Stimulated activated CD8-positive, alpha-beta memory T cell treated with anti-CD3 and anti-CD28 coated beads, Interleukin-7, amount 100 ng/mL, for 48 hours (primary cell): Measurements from ENCODE around the gene SOX12.

Source experiments
- DNase-seq, 2 donors: peaks; one replicate each; pipeline ENCODE4 v3.0.0-alpha.2; 2020; ENCODE audit warnings: low read depth in 1 of 2; ENCODE audit errors: extremely low read depth in 1 of 2

The SOX12 gene

DNA sequence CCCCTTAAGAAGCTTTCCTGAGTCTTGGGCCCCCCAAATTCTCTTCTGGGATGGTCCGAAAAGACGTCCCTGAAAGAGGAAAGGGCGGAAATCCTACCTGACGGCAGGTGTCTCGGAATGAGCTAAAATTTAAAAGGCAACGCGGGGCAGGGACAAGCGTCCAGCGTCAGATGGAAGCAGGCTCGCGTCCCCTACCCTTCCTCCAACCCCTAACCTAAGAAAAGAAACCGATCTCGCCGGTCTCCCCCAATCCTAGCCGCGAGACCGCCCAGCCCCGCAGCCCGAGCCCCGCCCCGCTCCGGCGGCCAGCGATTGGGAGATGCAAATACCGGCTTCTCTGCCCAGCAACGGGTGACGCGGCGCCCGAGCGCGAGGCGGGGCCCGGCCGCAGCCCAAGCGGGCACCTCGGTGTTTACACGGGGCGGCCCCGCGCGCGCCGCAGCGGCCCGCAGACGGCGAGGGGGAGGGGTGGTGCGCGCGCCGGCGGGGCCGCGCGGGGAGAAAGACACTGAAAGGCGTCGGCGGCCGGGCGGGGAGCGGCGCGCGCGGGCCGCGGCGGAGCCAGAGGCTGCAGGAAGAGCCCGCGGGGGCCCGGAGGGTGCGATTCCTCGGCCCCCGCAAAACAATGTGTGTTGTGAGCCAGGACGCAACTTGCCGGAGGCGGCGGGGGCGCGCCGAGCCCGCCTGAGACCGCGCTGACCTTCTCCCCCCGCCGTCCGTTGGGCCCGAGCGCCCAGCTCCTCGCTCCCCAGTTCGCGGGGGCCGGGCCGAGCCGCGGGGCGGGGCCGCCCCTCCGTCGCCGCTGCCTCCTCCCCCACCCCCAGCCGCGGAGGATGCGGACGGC, at the start of gene SOX12:
TSS of gene SOX12 (plus strand) at position 508 of the 844 bp plus-strand sequence. CDS start 373 bp downstream, outside the sequence.
- peak; percentile 96 for DNase-seq

DNA sequence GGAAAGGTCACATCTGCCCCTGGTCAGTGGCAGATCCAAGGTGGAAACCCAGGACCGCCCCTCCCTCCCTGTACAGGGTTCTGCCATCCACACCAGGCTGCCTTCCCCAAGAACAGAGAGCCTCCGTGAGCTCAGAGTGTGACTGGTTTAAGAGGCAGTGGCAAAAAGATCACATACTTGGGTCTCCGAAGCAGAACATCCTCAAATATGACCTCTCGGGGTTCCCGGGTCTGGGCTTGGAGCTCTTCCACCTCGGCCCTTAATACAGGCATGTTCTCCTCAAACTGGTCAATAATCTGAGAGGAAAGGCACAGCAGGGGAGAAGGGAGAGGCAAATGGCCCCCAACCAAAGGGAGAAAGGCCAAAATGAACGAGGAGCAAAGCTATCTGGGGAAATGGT, 49.6 kb upstream of the SOX12 start:
- DNase-seq = no peak

DNA sequence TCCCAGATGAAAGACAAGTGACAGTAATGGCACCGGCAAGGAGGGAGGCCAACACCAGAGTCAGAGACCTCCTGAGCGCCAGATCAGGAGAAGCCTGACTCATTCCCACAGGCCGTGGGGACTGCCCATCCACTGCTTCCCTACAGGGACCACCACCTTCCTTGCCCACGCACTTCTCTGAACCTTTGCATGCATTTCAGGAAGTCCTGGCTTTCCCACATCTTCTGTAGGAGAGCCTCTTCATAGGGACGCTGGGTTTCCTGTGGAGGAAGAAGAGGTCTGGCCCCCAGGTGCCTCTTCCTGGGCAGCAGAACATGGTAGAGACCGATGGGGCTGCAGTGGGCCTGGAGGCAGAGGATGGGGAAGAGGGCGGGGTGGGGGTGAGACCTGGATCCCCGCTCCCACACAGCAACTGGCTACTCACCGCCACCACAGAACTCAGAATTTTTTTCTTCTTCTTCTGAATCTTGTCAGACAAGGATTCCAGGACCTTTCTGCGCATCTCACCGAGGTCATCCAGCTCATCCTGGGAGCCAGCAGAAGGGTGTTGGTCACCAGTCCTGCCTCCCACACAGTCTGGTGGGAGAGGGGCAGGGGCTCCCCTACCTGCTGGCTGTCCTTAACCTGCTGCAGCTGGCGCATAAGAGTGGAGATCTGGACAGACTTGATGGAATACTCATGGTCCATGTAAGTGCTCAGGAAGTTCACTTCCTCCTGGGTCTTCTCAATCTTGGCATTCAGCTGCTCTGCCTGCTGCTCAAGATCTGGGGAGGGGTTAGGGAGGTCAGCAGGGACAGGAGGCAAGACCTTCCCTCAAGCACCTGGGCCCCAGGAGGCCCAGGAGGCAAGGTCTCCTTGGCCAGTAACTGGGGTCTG, 48.5 kb upstream of the SOX12 start:
- DNase-seq = no peak

DNA sequence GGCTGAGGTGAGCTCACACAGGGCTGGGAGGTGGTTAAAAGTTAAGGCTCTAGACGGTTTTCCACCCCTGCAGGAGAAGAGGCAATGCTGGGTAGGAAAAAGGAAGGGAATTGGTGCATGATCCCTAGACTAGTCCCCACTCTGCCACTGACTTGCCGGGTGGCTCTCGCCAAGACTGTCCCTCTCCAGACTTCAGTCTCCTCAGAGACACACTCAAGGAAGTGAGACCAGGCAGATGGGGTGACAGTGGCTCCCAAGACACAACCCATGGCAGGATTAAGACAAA, 47.9 kb upstream of the SOX12 start:
- DNase-seq = no peak

DNA sequence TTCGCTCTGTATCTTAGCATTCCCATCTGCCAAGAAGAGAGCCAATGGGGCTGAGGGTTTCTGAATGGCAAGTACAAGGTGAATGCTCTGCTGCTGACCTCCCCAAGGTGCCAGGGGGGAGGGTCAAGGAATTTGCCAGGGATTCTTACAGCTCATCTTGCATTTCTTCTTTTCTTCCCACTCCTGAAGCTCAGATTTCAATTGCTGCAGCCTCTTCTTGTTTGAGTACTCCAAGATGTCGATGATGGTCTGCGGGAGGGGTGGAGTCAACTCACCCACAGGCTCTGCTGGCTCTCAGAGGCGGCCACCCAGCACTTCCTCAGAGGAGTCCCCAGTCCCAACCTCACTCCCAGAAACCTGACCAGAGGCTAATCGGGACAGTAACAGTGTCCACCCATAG, 47.2 kb upstream of the SOX12 start:
- no peak for DNase-seq

DNA sequence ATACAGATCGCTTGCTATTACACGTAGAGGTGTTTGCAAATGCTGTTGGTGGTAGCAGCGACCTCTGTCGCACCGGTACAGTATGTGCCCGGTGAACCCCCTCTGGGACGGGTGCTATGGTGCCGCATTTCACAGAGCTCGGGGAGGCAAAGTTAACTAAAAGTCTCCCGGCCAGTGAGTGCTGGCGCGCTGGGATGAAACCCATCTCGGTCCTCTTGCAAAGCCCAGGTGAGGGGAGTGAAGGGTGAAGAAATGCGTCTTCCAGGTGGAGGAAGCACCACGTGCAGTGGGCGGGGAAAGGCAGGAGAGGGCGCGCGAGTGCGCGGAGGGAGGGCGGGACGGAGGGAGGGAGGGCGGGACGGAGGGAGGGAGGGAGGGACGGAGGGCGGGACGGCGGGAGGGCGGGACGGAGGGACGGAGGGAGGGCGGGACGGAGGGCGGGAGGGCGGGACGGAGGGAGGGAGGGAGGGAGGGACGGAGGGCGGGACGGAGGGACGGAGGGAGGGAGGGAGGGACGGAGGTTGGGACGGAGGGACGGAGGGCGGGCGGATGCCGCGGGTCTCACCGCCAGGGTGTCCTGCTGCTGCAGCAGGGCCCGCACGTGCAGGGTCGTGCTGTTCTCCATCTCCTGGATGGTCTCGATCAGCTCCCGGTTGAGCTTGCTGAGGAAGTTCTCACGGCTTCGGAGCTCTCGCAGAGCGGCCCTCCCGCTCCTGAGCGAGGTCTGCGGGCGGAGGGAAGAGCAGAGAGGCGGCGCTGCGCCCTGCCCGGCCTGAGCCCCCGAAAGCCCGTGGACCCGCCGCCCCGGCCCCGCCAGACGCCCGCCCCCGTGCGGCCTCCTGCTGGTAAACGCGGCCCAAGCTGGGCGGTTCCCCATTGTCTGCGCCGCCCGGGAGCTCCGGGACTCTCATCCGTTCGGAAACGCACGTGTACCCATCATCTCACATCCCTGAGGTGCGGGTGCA, 46.5 kb upstream of the SOX12 start:
- no peak for DNase-seq

DNA sequence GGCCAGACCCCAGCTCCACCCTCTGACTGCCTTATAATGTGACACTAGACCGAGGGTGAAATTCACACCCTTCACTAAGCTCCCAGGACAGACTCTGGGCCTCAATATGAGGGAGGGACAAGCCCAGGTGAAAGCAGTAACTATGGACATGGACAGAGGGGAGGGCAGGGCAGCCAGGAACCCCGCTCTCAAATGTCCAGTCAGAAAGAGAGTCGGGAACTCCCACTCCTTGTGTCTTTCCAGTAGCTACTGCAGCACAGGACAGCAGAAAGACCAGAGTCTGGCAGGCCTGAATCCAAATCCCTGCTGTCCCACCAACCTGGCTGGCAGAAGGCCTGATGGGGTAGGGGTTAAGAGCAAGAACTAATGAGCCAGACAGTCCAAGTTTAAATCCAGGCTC, 41.2 kb upstream of the SOX12 start:
- DNase-seq = no peak

DNA sequence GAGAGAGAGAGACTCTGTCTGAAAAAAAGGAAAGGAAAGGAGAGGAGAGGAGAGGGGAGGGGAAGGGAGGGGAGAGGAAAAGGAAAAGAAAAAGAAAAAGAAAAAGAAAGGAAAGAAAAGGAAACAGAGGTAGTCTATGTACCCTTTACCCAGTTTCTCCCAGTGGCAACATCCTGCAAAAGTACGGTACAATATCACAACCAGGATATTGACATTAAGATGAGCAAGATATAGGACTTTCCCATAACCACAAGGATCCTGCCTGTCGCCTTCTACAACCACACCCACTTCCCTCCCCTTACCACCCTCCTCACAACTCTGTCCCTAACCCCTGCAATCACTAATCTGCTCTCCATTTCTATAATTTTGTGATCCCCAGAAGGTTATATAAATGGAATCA, 38.8 kb upstream of the SOX12 start:
- no peak for DNase-seq

DNA sequence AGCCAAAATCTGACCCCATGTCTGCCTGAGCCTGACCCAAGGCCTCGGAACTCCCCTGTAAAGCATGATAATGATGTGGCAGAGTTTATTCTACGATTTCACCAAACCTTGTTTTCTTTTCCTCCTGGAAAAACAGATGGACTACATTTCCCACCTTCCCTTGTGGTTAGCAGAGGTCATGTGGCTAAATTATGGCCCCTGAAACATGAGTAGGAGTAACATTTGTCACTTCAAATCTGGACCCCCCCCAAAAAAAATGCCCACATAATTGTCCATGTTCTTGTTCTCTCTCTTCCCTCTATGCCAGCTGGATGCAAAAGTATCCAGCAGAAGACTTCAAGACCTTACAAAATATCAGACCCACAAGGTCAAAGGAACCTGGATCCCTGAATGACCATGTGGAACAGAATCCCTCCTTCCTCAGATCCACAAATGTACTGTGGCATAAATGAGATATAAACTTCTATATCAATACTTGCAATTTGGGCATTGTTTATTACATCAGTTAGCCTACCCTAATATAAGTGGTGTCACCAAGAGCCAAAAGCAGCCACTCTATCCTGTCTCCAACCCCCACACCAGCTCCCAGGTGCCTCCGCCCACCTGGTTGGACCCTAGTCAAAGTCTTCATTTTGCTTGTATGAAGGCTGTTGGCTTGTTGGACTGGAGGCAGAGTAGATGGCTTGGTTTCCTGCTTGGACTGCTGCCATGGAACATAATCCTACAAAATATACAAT, 36.2 kb upstream of the SOX12 start:
- DNase-seq = no peak

DNA sequence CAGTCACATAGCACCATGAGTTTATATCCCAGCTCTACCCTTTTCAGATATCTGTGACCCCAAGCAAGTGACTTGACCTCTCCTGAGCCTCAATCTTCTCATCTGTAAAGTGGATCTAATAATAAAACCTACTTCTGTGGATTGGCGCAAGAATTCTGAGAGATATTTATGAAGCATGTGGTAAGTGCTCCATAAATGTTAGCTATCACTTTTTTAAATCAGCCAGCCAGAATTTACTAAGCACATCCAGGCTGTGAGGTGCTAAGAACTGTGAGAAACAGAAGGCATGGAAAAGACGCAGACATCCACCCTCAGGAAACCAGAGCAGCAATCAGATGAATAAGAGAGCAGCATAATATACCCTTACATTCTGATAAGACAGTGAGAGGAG, 35.7 kb upstream of the SOX12 start:
- no peak for DNase-seq

DNA sequence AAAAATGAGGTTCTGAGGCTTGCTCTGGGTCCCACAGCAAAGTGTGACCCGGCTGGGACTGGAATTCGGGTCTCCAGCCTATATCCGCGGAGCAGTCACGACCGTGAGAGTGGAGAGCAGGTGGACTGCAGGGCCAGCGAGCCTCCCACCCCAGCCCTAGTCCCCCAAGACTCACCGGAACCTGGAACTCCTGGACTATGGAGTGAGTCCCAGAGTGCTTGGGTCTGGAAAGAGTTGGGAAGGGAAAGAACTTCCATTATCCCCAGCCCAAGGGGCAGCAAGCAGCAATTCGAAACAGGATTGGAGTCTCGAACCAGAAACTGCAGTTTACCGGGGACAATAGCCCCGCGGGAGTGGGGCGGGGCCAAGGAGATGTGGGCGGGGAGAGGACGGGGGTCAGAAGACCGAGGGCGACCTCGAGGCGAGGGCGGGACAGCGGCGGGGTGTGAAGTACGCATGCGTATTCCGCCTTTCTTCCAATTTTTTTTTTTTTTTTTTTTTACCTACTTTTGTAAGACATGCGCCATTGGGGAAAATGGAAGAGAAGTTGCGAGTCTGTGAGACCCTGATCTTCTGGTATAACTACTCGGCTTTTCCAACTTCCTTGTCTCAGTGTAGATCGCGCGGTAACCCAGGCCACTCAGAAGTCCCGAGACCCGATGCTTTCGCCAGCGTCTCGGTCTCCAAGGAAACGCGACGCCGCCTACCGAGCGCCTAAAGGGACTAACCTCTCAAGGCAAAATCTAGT, 35.1 kb upstream of the SOX12 start, which contains the start of gene C20orf96:
TSS of gene C20orf96 (minus strand) at position 667 of the 748 bp plus-strand sequence. CDS start at position 527, 140 bp downstream.
- peak; percentile 73 to 85 for DNase-seq

DNA sequence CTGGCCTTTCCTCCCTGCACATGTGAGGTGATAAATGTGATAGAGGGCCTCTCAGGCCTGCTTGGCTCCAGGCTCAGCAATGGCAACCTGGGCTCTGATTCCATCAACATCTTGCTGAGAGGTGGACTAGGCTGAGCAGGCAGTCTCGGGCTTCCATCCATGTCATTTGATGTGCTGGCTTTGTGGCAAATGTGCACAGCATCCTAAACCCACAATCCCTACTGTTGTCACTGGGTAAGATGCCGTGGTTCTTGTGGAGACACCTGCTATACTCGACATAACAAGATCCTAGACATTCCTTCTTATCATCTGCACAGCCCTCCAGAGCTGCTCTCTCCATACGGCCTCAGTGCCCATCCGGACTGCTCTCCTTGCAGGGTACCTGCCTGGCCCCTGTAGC, 30.8 kb upstream of the SOX12 start:
- DNase-seq = no peak

DNA sequence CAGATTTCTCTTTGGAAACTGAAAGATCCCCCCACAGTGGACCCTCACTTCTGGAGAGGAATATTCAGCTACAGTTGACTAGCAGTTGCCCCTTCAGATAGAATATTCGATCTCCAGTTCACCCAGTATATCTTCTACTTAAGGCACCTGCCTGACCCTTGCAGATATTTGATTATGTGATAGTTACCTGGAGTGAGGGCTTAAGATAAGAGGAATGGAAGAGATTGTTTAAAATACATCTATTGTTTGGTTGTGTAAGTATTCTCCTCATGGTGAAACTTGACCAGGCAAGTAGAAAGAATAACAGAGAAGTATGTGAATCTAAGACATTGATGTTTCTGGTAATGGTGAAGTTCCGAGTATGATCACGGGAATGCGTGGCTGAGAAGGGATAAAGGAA, 29.5 kb upstream of the SOX12 start:
- no peak for DNase-seq

DNA sequence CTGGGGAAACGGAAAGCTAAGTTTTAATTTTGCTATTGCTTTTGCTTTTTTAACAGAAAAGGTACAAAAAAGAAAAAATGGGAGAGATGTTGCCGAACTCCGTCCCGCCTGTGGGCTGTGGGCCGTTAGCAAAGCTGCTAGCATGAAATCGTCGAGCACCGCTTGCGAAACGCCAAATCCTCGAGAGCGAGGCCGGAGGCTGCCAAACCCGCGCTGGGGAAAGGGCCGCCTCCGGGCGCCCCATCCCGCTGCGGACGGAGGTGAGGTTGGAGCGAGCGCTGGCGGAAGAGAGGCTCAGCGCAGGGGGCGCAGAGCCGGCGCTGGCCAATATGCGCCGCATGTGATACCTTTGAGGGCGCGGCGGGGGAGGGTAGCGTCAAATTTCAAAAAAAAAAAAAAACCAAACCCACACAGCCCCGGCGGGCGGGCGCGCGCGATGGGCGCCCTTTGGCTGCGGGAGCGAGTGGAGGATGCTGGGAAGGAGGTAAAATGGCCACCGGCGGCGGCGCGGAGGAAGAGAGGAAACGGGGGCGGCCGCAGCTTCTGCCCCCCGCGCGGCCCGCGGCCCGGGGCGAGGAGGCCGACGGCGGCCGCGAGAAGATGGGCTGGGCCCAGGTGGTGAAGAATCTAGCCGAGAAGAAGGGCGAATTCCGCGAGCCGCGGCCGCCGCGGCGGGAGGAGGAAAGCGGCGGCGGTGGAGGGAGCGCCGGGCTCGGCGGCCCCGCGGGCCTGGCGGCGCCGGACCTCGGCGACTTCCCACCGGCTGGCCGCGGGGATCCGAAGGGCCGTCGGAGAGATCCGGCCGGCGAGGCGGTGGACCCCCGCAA, 28.0 kb upstream of the SOX12 start, which contains the start of gene ZCCHC3:
TSS of gene ZCCHC3 (plus strand) at position 473 of the 827 bp plus-strand sequence. CDS start at position 490, 17 bp downstream.
- peak; percentile 70 to 75 for DNase-seq

DNA sequence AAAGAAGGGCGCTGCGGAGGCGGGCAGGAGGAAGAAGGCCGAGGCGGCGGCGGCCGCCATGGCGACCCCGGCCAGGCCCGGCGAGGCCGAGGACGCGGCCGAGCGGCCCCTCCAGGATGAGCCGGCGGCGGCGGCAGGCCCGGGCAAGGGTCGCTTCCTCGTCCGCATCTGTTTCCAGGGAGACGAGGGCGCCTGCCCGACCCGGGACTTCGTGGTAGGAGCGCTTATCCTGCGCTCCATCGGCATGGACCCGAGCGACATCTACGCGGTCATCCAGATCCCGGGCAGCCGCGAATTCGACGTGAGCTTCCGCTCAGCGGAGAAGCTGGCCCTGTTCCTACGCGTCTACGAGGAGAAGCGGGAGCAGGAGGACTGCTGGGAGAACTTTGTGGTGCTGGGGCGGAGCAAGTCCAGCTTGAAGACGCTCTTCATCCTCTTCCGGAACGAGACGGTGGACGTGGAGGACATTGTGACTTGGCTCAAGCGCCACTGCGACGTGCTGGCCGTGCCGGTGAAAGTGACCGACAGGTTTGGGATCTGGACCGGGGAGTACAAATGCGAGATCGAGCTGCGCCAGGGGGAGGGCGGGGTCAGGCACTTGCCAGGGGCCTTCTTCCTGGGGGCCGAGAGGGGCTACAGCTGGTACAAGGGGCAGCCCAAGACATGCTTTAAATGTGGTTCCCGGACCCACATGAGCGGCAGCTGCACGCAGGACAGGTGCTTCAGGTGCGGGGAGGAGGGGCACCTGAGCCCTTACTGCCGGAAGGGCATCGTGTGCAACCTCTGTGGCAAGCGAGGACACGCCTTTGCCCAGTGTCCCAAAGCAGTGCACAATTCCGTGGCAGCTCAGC, 27.2 kb upstream of the SOX12 start:
- peak; percentile 19 to 28 for DNase-seq

DNA sequence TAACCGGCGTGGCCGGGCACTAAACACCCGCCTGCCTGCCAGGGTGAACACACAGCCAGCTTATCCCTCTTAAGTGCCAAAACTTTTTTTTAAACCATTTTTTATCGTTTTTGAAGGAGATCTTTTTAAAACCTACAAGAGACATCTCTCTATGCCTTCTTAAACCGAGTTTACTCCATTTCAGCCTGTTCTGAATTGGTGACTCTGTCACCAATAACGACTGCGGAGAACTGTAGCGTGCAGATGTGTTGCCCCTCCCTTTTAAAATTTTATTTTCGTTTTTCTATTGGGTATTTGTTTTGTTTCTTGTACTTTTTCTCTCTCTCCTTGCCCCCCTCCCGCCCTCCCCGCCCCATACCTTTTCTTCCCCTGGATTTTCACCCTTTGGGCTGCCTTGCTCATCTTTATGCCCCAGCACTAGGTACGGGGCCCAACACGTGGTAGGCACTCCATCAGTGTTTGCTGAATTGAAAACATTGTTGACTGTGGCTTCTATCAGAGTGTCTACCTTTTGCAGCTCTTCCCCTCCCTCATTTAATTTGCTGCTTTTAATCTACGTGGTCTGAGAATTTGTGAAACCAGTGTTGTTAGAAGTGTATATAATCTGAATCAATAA, 26.5 kb upstream of the SOX12 start:
- no peak for DNase-seq

DNA sequence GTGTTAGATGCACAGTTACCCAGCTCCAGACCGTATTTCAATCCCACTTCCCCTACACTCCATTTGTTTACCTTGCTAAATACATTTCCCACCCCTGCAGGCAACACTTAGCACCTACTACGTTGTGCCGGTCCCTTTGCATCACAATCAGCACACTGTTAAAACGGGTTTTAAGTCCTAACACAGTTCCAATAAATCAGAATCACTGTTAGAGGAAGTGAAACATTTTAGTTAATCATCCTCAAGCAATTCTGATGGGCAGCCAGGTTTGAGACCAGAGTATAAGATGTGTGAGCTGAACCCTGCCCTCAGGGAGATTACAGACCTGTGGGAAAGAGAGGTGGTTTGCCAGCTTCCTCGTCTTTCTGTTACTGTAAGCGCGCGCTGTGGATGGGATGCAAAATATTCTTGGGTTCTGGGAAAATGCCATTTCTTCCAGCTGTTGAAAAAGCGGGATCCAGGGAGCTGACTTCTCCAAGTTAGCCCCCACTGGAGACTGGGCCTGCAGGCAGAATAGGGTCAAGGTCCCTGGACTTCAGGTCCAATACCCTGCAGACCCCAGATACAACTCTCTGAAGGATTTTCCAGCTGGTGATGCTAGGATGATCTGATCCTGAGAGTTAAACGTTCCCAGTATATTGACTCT, 24.9 kb upstream of the SOX12 start:
- no peak for DNase-seq
